Transverse colon (tissue), 4 donors: ENCODE data around the gene KRTAP10-6. TPM values are rescaled to one million over a fixed set of nuclear protein-coding genes. Genes with fewer than 3 reads are reported as not detected.

ENCODE experiments used
- DNase-seq: peaks from one replicate; pipeline ENCODE4 v3.0.0-alpha.2; 2019
- H3K27ac ChIP-seq, 4 donors: fragments of 200-600 bp; sonication (generic); 2 replicates each; pipeline ENCODE4 v1.5.1; 2016 to 2018; ENCODE audit warnings: inconsistent platforms in 4 of 4
- H3K27me3 ChIP-seq: fragments of 200-600 bp; sonication (generic); 2 replicates; pipeline ENCODE4 v1.5.1; 2017; ENCODE audit warnings: inconsistent platforms
- H3K36me3 ChIP-seq, 4 donors: fragments of 200-600 bp; sonication (generic); 2 replicates each; pipeline ENCODE4 v1.5.1; 2017 to 2019; ENCODE audit warnings: inconsistent platforms in 4 of 4
- H3K4me1 ChIP-seq, 4 donors: fragments of 200-600 bp; sonication (generic); 2 replicates each; pipeline ENCODE4 v1.5.1; 2017 to 2020; ENCODE audit warnings: inconsistent platforms in 4 of 4
- H3K4me3 ChIP-seq, 4 donors: fragments of 200-600 bp; sonication (generic); 1 replicate in 1 of 4; 2 replicates in 3 of 4; pipeline versions ENCODE4 v1.5.1 to v1.6.1; 2017 to 2019; ENCODE audit warnings: inconsistent platforms in 4 of 4
- H3K9me3 ChIP-seq, 2 donors: fragments of 200-600 bp; sonication (generic); 2 replicates each; pipeline ENCODE4 v1.5.1; 2017 to 2019; ENCODE audit warnings: inconsistent platforms in 2 of 2
- CTCF ChIP-seq, 5 experiments: fragments of 200-600 bp in 3 of 5; fragments of 450-650 bp in 2 of 5; sonication (generic) in 3 of 5; IDR thresholded peaks; 1 replicate in 2 of 5; 2 replicates in 3 of 5; pipeline ENCODE4 v1.5.1; 2016 to 2017; ENCODE audit warnings: antibody characterized with exemption in 5 of 5, inconsistent platforms in 3 of 5, mild to moderate bottlenecking in 2 of 5, moderate library complexity in 1 of 5
- EP300 ChIP-seq: sonication (generic); formaldehyde crosslinking; IDR thresholded peaks from one replicate; pipeline ENCODE4 v1.6.1; 2017; ENCODE audit warnings: antibody characterized with exemption, low read depth
- POLR2A ChIP-seq: fragments of 450-650 bp; IDR thresholded peaks from one replicate; pipeline ENCODE4 v1.6.1; 2016; ENCODE audit warnings: antibody characterized with exemption, mild to moderate bottlenecking, moderate library complexity
- POLR2AphosphoS5 ChIP-seq, 3 donors: sonication (generic); formaldehyde crosslinking; IDR thresholded peaks; one replicate each; pipeline ENCODE4 v1.6.1; 2016; ENCODE audit warnings: antibody characterized with exemption in 3 of 3
- whole genome bisulfite sequencing, 2 donors: methylation state at CpG; one replicate each; pipeline ENCODE4 v1.1.5; 2018; ENCODE audit warnings: low coverage in 1 of 2; 5-methylcytosine and 5-hydroxymethylcytosine counted together
- in situ Hi-C, 4 donors: fragments of 200-750 bp; cut with MboI; loops; one replicate each; pipeline versions ENCODE4 v1.15.0 to v1.15.1; 2017; ENCODE audit warnings: low sequenced_read_pairs in 3 of 4, low pct_ligation_motif_present in 1 of 4, low pct_unique_long_range_greater_than_20kb in 1 of 4
- intact Hi-C: fragments of 100-400 bp; cut with DNase I; formaldehyde crosslinking; loops from one replicate; pipeline ENCODE4 v1.15.1; 2023; ENCODE audit warnings: low total_unique reads
- total RNA-seq, 4 donors: library from RNA; depleted of rRNA; stranded (reverse); fragments of >200 nt; gene quantifications; one replicate each; pipeline ENCODE4 v1.1.0, GENCODE V29; 2016

Gene KRTAP10-6
- total RNA-seq, 4 donors from 2014 or later = not detected

GRCh38 chr21:44598061-44598460 is 5.8 kb upstream of the KRTAP10-6 start:
- DNase-seq = no peak
- Histone ChIP-seq H3K9me3 (peaks cover 0 to 5% of the 10 kb centered on the region in 2 donors), H3K4me1 (no peaks in the 10 kb centered on the region), H3K4me3 (no peak overlapping the region), H3K27ac (no peak overlapping the region), H3K27me3 (peaks cover 46% of the 10 kb centered on the region), H3K36me3 (no peaks in the 10 kb centered on the region)
- TF ChIP-seq POLR2AphosphoS5 (IDR thresholded peaks at IDR 0.05) (no peak), EP300 (no peak), POLR2A (no peak), CTCF (IDR thresholded peaks at IDR 0.05) (no peak)
- WGBS, 2 donors = 64 to 79% methylated on average over 11 of the region's 11 CpGs
- in situ Hi-C loops (loop anchor here in 2 of 4 donors (25.0 kb wide), 1 partner anchor 89 kb away; the partner anchor contains the start of genes KRTAP10-12 (in 2 of the 2) and KRTAP12-1 (in 2 of the 2)), intact Hi-C loops (no loop called here)

- intact Hi-C loops = no loop called here
Measured at GRCh38 chr21:44596068-44596725, 3.9 kb upstream of the KRTAP10-6 start.

GRCh38 chr21:44595524-44595923 is 3.2 kb upstream of the KRTAP10-6 start:
- Histone ChIP-seq H3K4me3 (no peak overlapping the region), H3K36me3 (no peaks in the 10 kb centered on the region), H3K4me1 (no peaks in the 10 kb centered on the region), H3K27me3 (peaks cover 45% of the 10 kb centered on the region), H3K9me3 (peaks cover 0 to 5% of the 10 kb centered on the region in 2 donors), H3K27ac (no peak overlapping the region)
- in situ Hi-C loops (loop anchor here in 2 of 4 donors (25.0 kb wide), 1 partner anchor 92 kb away; the partner anchor contains the start of genes KRTAP10-12 (in 2 of the 2) and KRTAP12-1 (in 2 of the 2)), intact Hi-C loops (no loop called here)
- TF ChIP-seq POLR2AphosphoS5 (IDR thresholded peaks at IDR 0.05) (no peak), POLR2A (no peak), EP300 (no peak), CTCF (IDR thresholded peaks at IDR 0.05) (no peak)
- WGBS, 2 donors = 75% methylated on average over 6 of the region's 6 CpGs; no CpG with 5 or more reads in 1 of the 2 donors
- DNase-seq = no peak

More at GRCh38 chr21:44596068-44596725, 3.9 kb upstream of the KRTAP10-6 start:
- Histone ChIP-seq H3K9me3 (peaks cover 0 to 5% of the 10 kb centered on the region in 2 donors), H3K27me3 (peaks cover 44% of the 10 kb centered on the region), H3K36me3 (no peaks in the 10 kb centered on the region), H3K27ac (no peak overlapping the region), H3K4me3 (no peak overlapping the region), H3K4me1 (no peaks in the 10 kb centered on the region)
- in situ Hi-C loops = loop anchor here in 2 of 4 donors (25.0 kb wide), 1 partner anchor 91 kb away; the partner anchor contains the start of genes KRTAP10-12 (in 2 of the 2) and KRTAP12-1 (in 2 of the 2)
- DNase-seq = no peak
- 73 to 80% methylated on average over 6 to 9 of the region's 9 CpGs for WGBS, 2 donors
- TF ChIP-seq CTCF (IDR thresholded peaks at IDR 0.05) (no peak), EP300 (no peak), POLR2AphosphoS5 (IDR thresholded peaks at IDR 0.05) (no peak), POLR2A (no peak)

GRCh38 chr21:44594406-44594916 is 2.2 kb upstream of the KRTAP10-6 start:
- 64 to 69% methylated on average over 12 of the region's 12 CpGs for WGBS, 2 donors
- no peak for DNase-seq
- in situ Hi-C loops = loop anchor here in 2 of 4 donors (25.0 kb wide), 1 partner anchor 93 kb away; the partner anchor contains the start of genes KRTAP10-12 (in 2 of the 2) and KRTAP12-1 (in 2 of the 2)
- Histone ChIP-seq H3K4me1 (no peaks in the 10 kb centered on the region), H3K4me3 (no peak overlapping the region), H3K36me3 (no peaks in the 10 kb centered on the region), H3K27me3 (peaks cover 49% of the 10 kb centered on the region), H3K9me3 (peaks cover 0 to 5% of the 10 kb centered on the region in 2 donors), H3K27ac (no peak overlapping the region)
- TF ChIP-seq EP300 = no peak
- TF ChIP-seq CTCF (IDR thresholded peaks at IDR 0.05) = no peak
- no peak for TF ChIP-seq POLR2AphosphoS5 (IDR thresholded peaks at IDR 0.05)
- TF ChIP-seq POLR2A = no peak
- intact Hi-C loops = no loop called here
